GM04504 (cell line): ENCODE data around the gene SSTR3.
"Not testable (repeated sequence)": the region's sequence is repeated elsewhere in the genome, so short reads cannot be mapped to it uniquely, and the experiment has no call there.

Experiments used
- DNase-seq: peaks from one replicate; pipeline ENCODE4 v3.0.0-alpha.2; 2012; ENCODE audit warnings: low read depth

SSTR3 gene

DNA sequence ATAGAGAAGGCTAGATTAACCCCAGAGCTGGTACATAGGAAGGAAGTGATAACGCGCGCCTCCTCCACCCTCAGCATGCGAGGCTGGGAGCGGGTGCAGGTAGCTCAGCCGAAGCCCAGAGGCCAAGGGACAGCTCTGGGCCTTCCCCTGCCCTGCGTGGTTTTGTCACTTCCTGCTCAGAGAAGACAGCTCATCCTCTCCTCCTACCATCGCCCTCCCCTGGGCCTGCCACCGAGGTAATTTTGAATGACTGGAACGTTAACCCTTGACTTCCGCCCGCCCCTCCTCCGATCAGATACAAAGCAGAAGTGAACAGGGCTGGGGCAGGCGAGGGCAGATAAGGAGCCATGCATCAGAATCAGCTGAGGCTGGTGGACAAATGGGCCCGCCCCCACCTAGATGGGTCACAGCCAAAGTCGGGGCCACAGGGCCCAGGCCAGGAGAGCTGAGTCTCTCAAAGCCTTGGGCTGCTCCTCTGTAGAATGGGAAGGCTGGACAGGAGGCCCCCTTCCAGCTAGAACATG is 30.2 kb upstream of the SSTR3 start:
- no peak for DNase-seq

DNA sequence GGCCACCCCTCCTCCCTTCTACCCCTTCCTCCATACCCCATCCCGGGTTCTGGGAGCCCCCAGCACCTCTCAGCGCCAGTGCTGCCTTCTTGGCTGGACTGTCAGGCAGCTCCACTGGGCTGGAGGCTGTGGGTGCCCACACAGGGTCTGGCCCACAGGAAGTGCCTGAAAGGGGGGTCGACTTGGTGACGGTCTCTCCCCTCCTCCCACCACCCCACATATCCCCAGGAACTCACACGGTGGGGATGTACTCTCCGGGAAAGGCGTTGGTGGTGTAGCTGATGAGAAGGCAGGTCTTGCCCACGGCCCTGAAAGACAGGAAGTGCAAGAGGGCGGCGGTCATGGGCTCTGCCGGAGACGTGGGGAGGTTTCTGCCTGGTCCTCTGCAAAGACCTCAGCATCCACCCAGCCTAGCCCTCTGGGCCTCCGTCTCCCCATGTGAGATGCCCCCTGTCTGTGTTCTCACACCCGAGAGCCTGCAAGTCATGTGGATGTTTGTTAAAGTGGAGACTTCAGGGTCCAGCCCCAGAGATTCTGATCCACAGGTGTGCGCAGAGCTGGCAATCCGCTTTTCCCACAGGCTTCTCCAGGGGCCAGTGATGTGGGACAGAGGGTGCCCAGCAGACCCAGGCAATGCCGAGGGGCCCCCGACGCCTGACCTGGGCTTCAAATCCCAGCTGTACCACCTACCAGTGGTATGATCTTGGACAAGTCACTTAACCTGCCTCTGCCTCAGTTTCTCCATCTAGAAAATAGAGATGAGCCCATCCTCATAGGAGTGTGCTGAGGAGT is 29.3 kb upstream of the SSTR3 start:
- no peak for DNase-seq

DNA sequence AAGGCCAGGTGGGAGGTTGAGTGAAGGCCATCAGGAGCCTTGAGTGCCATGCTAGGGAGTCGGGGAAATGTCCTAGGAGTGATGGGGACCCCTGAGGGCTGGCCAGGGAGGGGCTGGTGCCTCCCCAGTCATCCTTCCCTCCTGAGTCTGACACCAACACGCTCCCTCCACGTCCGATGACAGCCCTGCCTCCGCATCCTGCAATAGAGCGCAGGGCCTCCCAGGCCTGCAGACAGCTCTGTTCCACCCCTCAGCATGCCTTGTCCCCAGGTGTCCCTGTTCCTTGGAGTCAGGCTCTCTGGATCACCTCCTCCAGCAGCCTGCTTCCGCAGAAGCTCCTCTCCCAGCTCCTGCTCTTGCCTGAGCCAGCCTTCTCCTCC is 28.7 kb upstream of the SSTR3 start:
- no peak for DNase-seq

DNA sequence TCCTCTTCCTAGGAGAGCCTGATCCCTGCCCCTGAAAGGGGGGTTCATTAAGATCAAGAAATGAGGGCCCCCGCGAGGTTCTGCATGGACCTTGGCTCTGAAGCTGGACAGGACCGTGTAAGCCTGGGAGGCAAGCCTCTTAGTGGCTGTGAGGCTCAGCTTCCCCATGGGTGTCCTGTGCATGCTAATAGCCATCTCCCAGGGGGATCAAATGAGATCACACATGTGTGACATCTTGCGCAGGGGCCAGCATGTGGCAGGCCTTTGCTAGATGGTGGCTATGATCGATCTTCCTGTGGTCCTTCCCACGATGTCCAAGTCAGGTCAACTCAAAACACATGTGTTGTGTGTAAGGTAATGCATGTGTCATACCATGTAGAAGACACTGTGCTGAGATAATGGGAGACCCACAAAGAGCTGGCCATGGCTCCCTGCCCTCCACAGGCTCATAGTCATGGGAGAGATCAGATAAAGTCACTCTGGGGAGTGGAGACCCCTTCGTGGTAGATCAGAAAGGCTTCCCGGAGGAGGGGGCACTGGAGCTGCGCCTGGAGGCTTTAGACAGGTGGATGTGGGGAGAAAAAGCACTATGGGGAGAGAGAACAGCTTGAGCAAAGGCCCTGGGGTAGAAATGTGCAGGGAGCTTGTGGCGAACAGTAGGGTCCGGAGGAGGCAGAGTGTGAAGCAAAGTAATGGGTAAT is 28.1 kb upstream of the SSTR3 start:
- DNase-seq, result no peak

DNA sequence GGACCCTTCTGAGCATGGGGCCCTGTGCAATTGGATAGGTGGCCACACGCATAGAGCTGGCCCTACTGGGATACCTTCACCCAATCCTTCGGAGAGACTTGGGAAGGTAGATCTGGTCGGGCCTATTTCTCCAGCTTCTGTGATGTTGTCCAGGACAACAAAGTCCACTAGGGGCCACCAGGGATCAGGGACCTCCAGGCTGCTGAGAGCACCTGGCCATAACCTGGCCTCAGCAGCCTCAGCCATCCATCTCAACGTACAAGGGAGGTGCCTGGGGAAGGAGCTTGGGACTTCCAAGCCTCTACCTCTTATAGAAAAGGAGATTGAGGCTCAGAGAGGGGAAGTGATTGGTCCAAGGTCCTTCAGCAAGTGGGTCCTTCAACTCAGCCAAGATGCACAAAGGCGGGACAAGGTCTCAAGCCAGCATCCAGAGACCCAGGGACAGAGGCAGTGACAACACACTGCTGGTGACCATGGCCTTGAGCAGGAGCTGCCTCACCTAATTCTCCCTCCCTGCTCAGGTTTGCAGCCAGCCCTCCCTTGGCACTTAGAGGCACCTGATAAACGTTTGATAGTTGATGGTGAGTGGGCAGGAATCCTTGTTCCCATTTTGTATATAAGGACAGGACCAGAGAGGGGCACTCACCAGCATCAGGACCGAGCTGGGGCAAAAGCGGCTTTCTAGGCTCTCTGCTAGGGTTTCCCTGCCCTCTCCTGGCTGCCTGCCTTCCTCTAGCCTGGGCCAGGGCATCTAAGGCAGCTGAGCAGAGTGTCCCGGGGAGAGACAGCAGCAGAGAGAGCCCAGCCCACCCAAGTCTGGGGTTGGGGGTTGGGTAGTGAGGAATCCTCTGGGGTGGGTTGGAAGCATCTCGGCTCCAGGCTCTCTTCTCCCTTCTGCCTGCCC is 27.3 kb upstream of the SSTR3 start:
- DNase-seq, result no peak

DNA sequence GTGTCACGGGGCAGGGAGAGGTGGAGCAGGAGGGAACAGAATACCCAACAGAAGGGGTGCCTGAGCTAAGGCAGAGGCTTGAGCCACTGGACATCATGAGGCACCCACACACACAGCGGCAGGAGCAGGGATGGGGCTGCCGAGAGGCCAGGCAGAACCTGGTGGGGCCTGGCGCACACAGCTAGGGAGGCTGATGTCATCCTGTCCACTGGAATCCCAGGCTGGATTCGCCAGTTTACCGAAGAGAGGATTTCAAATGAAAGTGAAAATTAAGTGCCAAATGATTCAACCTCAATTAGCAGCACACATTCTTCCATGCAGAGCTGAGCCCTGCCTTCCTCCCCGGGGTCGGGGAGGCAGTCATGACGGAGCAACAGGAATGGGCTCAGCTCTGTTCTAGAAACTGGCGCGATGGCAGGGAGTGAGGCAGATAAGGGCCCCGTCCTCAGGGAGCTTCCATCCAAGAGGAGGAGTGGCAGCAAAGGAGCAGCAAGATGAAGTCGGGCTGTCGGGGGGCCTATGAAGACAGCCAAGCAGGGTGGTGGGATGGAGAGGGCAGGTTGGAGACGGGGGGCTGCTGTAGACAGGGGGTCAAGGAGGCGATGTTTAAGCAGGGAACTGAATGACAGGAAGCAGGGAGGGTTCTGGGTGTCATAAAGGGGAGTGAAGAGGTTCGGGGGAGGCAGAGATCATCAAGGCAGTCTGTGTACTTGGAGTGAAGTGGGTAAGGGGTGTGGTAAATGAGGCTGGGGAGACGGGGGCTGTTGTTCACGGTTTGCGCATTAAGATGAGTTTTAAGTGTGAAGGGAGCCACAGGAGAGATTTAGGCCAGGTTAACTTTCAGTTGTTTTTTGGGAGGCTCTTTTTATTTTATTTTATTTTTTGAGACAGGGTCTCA is 25.3 kb upstream of the SSTR3 start:
- no peak for DNase-seq

DNA sequence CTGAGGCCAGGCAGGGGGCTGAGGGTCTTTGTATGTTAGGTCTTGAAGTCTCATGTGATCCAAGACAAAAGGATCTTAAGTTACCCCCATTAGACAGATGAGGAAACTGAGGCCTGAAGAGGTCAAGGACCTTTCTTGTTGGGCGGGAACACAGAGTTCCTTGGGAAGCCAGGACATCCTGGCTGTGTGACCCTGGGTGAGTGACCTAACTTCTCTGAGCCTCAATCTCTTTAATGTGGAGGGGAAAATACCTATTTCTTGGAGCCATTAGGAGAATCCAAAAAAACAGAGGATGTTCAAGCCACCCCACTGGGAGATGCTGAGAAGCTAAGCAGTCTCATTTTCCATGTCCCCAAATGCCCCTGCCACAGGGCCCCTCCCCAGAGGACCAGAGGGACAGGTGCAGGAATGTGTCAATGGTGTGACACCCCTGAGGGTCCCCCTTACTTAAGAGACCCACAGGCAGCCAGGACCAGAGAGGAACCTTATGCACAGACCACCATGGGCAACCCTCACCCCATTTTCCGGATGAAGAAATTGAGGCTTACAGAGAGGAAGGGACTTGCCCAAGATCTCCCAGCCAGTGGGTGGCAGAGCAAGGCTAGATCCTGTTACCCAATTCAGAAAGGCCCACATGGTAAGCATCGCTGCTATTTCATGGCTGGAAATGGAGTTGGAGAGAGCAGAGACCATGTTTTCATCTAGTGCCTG is 23.8 kb upstream of the SSTR3 start:
- DNase-seq, result no peak

DNA sequence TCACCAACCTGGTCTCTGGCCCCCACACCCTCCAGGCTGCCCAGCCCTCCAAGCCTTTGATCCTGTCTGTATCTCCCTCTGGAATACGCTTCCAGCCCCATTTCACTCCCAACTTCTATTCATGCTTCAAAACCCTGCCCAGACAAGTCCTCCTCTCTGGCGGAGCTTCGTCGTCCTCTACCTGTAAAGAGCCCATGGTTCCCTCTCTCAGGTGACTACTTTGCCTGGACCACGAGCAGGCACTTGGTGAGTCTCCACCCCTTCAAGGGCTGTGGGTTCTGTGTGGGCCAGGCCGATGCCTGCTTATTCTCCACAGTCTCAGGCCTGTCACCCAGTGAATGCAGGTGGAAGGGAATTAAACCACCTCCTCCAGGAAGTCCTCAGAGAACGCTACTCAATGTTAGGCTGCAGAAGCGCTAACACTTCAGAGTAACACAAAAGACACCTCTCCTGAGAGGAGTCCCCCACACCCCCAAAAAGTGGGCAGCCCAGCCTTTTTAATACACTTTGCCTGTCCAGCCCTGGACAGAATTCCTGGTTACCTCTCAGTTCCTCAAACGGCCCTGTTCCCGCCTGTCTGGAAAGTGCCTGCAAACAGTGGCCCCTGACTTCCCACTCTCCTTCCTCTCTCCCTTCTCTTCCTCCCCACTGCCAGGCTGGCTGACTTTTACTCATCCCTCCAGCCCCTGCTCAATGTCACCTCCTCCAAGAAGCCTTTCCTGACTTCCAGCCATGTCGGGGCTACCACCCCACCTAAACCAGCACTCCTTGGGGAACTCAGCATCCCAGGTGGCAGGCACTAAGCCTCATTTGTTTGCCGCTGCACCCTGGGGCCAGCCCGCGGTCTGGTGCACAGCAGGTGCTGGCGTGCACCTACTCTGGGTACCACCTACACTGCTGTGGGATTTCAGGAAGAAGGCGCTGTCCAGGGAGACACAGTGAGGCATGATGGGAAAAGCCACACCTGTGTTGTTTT is 22.7 kb upstream of the SSTR3 start:
- DNase-seq, result no peak

DNA sequence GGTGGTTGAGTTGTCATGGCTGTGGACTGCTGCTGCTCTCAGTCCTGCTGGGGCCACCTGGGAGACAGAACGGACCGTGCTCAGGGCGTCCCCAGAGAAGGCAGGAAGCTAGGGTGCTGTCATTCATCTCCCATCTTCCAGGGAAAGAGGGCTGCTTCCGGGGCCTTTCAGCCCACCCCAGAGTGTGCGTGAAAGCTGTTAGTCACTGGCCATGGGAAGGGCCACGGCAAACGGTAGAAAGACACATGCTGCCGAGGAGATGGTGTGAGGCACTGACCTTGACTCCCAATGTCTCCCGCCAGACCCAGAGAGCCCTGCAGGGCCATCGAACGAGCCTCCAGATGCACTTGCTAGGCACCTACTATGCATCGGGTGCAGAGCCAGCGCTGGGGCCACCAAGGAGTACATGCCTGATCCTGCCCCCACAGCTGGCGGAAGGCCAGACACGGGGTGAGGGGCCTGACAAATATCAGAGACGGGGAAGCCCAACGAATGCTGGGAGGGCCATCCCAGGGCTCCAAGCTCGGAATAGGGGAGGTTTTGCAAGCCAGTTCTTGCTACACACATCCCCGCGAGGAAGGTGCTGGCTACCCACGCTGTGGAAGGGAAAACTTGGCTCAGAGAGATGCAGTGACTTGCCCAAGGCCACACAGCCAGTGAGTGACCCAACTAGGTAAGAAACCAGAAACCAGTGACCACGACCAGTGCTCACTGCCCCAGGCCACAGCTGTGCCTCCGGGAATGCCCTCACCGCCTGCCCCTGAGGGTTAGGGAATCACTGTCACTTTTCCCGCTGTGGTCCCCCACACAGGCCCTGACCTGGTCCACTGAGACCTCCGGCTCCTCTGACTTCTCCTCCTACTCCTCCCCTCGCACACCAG is 21.7 kb upstream of the SSTR3 start:
- DNase-seq, result no peak

DNA sequence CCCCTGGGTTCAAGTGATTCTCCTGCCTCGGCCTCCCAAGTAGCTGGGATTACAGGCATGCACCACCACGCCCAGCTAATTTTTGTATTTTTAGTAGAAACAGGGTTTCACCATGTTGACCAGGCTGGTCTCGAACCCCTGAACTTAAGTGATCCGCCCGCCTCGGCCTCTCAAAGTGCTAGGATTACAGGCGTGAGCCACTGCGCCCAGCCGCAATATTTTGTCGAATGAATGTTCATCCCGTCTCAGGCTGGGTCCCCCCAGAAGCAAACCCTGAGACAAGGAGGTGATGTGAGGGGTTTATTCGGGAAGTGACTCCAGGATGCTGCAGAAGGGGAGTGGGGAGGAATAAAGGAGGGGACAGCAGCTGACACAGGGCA is 21.1 kb upstream of the SSTR3 start:
- not testable (repeated sequence) for DNase-seq

DNA sequence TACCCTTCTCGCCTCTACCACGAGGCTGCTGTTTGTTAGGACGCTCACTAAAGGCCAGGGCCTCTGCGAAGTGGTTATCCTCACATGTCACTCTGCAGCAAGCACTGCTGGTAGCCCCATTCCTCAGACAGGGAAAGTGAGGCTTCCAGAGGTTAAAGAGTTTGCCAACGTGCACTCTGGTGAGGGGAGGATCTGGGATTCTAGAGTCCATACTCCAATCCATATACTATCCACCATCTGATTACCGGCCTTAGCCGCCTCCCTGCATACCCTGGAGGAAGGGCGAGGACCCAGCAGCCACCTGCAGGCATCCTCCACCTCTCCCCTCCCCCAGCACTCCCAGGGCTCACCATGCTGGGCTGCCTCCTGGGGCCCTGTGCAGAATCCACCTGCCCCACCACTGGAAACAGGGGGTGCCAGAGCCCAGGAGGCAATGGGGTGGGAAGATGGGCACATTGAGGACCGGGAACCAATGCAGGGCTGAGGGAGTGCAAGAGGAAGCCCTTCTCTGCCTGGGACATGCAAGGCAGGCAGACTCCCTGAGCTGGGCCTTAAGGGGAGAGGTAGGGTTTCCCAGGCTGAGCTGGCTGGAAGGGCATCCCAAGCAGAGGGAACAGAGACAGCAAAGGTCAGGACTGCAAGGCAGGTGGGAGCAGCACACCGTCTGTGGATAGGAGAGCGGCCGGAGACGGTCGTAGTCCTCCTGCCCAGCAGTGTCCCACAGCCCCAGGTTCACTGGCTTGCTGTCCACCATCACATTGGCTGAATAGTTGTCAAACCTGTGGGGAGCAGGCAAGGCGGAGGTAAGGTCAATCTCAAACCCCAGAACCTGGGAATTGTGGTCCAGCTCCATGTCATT is 20.1 kb upstream of the SSTR3 start:
- DNase-seq, result no peak

DNA sequence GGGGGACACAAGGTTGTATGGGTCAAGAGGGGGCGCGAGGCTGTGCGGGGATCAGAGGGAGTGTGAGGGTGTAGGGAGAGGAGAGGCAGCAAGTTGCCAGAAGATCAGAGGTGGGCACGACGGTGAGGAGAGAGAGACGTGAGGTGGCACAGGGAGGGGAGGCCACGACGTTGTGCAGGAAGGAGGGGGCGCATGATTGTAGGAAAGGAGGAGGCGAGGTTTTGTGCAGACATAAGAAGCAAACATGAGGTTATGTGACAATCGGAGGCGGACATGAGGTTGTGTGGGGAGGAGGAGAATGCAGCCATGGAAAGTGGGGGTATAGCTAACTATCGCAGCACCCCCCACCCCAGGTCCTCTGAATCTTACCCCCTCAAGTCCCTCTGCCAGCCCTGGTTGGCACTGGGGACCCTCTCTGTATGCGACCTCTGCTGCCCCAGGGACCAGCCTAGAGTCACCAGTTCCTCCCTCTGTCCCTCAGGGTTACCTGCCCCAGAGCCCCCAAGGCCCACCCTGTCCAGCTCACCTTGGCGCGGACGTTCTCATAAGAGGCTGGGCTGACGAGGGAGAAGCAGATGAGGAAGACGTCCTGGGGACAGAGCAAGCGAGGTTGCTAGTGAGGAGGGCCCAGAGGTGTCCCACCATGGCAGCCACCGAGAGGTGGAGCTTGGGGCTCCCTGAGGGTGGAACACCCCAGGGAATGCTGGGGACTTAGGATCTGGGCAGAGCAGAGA is 19.3 kb upstream of the SSTR3 start:
- DNase-seq, result no peak

DNA sequence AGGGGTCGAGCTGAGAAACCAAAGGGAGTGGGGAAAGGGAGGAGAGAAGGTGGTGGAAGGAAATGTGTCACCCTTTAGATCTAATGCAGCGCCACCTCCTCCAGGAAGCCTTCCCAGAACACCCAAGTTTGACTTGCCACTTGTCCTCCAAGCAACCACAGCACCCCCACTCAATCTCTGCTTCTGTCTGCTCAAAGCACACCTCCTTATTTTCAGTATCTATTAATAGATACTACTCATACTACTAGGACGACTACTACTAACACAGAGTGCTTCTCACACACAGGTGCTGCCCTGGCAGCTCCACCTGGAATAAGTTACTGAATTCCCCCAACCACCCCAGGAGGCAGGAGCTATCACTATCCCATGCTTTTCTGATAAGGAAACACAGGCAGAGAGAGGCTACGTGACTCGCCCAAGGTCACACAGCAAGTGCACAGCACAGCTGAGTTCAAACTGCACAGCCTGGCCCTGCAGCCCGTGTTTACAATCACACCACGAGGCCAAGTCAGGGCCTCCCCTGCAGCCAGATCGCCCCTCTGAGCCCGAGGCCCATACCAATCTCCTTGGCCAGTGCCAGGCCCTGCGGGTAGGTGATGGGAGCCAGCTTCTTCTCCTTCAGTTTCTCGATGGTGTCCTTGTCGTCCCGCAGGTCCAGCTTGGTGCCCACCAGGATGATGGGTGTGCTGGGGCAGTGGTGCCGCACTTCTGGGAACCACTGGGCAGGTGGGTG is 18.6 kb upstream of the SSTR3 start:
- DNase-seq, result no peak

DNA sequence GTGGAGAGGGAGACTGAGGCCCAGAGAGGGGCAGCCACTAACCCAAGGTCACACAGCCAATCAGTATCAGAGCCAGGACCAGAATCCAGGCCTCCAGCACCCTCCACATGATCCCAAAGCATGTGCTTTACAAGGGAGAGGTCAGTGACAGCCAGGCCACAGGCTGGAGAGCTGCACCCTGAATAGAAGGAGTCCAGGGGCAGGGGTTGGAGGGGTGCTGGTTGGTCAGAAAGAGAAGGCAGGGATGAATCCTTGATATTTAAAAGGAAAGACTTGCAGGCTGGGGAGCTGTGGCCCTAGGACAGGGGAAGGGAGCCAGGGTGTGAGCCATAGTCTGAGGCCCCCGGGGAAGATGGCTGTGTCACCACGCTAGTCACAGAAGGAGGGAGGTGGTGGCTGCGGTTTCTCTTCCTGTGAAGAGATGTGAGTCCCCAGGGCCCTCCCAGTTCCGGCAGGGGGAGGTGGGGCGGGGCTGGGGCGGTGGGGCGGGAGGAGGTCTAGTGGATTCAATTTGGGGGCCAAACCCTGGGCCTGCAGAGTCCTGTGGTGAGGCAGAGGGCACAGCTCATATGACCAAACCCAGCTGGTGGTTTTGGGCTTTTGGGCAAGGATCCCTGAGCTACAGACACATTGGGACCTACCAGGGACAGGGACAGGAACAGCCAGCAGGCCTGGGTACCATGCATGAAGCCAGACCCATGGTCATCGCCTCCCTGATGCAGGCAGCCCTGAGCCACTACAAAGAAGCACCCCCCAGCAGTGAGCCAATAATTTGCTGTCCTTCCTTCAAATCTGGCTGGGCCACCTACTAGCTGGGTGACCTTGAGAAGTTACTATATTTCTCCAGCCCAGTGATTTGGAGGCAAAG is 17.8 kb upstream of the SSTR3 start:
- DNase-seq, result peak; percentile 45
